Measurements from ENCODE around the gene SLC7A8.
"Not testable (repeated sequence)": the region's sequence is repeated elsewhere in the genome, so short reads cannot be mapped to it uniquely, and the experiment has no call there.

Gene SLC7A8

GRCh38 chr14:23112359-23113178 lies 70.9 kb downstream of the SLC7A8 start:
- no peak for DNase-seq

GRCh38 chr14:23110579-23111365 lies 72.7 kb downstream of the SLC7A8 start:
- no peak for DNase-seq

GRCh38 chr14:23109769-23110168 lies 73.7 kb downstream of the SLC7A8 start:
- DNase-seq, result no peak

- not testable (repeated sequence) for DNase-seq
These were observed 75.3 kb downstream of the SLC7A8 start for GRCh38 chr14:23108169-23108568.

GRCh38 chr14:23107620-23108019 lies 75.8 kb downstream of the SLC7A8 start:
- DNase-seq, result not testable (repeated sequence)

- DNase-seq, result no peak
These were observed 76.8 kb downstream of the SLC7A8 start for GRCh38 chr14:23106747-23107045.

GRCh38 chr14:23105348-23105824 lies 78.1 kb downstream of the SLC7A8 start:
- DNase-seq, result no peak

- DNase-seq, result no peak
These were observed 78.7 kb downstream of the SLC7A8 start, which contains the start of gene CIROP for GRCh38 chr14:23104591-23105347. Gene CIROP (minus strand): TSS chr14:23104989. CDS start chr14:23104920, 69 bp downstream.

GRCh38 chr14:23104070-23104590 lies 79.3 kb downstream of the SLC7A8 start:
- no peak for DNase-seq

GRCh38 chr14:23103581-23103980 lies 79.9 kb downstream of the SLC7A8 start:
- no peak for DNase-seq

GRCh38 chr14:23102801-23103200 lies 80.7 kb downstream of the SLC7A8 start:
- DNase-seq, result no peak

- no peak for DNase-seq
These were observed 81.4 kb downstream of the SLC7A8 start for GRCh38 chr14:23101986-23102625.

- no peak for DNase-seq
These were observed 82.1 kb downstream of the SLC7A8 start for GRCh38 chr14:23101213-23101970.

- no peak for DNase-seq
These were observed 84.1 kb downstream of the SLC7A8 start for GRCh38 chr14:23099212-23099861.

GRCh38 chr14:23097786-23098185 lies 85.7 kb downstream of the SLC7A8 start:
- no peak for DNase-seq

GRCh38 chr14:23095196-23096108 lies 88.0 kb downstream of the SLC7A8 start, which contains the start of gene C14orf119:
Gene C14orf119 (plus strand): TSS chr14:23095505. CDS start chr14:23097659, 2,154 bp downstream.
- no peak for DNase-seq

GRCh38 chr14:23094666-23095195 lies 88.7 kb downstream of the SLC7A8 start, which contains the start of gene ACIN1:
Gene ACIN1 (minus strand): TSS chr14:23095136. CDS start chr14:23095112, 24 bp downstream.
- no peak for DNase-seq

- DNase-seq, result no peak
These were observed 89.3 kb downstream of the SLC7A8 start for GRCh38 chr14:23093991-23094665.

GRCh38 chr14:23093526-23093925 lies 89.9 kb downstream of the SLC7A8 start:
- DNase-seq, result no peak
